T-helper 9 cell (primary cell): ENCODE results near the gene EIF4G1.
A peak's percentile ranks its signal among the peaks of the same experiment; 100 is the strongest.

Experiments
- DNase-seq: peaks from one replicate; pipeline ENCODE4 v3.0.0-alpha.2; 2020

Gene EIF4G1

GRCh38 chr3:184352149-184352785 lies 37.9 kb downstream of the EIF4G1 start:
- no peak for DNase-seq

GRCh38 chr3:184352897-184353545 lies 38.6 kb downstream of the EIF4G1 start:
- no peak for DNase-seq

GRCh38 chr3:184353546-184353941 lies 39.1 kb downstream of the EIF4G1 start:
- DNase-seq, result no peak

- peak; percentile 64 for DNase-seq
These were observed 39.8 kb downstream of the EIF4G1 start for GRCh38 chr3:184354121-184354728.

GRCh38 chr3:184354754-184355153 lies 40.3 kb downstream of the EIF4G1 start:
- no peak for DNase-seq

- DNase-seq, result no peak
These were observed 41.0 kb downstream of the EIF4G1 start for GRCh38 chr3:184355261-184356040.

GRCh38 chr3:184357248-184358123 lies 43.1 kb downstream of the EIF4G1 start:
- no peak for DNase-seq

- DNase-seq, result no peak
These were observed 43.8 kb downstream of the EIF4G1 start for GRCh38 chr3:184358124-184358767.

- DNase-seq, result no peak
These were observed 44.5 kb downstream of the EIF4G1 start for GRCh38 chr3:184358921-184359350.

- DNase-seq, result no peak
These were observed 45.2 kb downstream of the EIF4G1 start for GRCh38 chr3:184359610-184360009.

- no peak for DNase-seq
These were observed 45.9 kb downstream of the EIF4G1 start for GRCh38 chr3:184360070-184360928.

GRCh38 chr3:184360929-184361531 lies 46.6 kb downstream of the EIF4G1 start:
- DNase-seq, result no peak

- DNase-seq, result peak; percentile 38
These were observed 47.1 kb downstream of the EIF4G1 start, which contains the start of the genes CLCN2 and POLR2H for GRCh38 chr3:184361532-184361931. TSS of gene CLCN2 (minus strand) at chr3:184361605. CDS start at chr3:184361479, 126 bp downstream. TSS of gene POLR2H (plus strand) at chr3:184361710. CDS start at chr3:184363493, 1,783 bp downstream.

GRCh38 chr3:184361932-184362667 lies 47.7 kb downstream of the EIF4G1 start:
- peak; percentile 25 for DNase-seq

- peak; percentile 87 for DNase-seq
These were observed 48.5 kb downstream of the EIF4G1 start for GRCh38 chr3:184362668-184363546.

GRCh38 chr3:184366619-184367289 lies 52.3 kb downstream of the EIF4G1 start:
- DNase-seq, result no peak

- no peak for DNase-seq
These were observed 53.7 kb downstream of the EIF4G1 start for GRCh38 chr3:184368116-184368515.
